Hematopoietic multipotent progenitor cell treated with erythropoietin and hydrocortisone succinate and interleukin-3 and kit ligand, for 6 days (in vitro differentiated cells): ENCODE results near the gene IL17RA.
"Not testable (repeated sequence)": the region's sequence is repeated elsewhere in the genome, so short reads cannot be mapped to it uniquely, and the experiment has no call there.

ENCODE experiments used
- DNase-seq: peaks from one replicate; pipeline ENCODE4 v3.0.0-alpha.2; 2015

The IL17RA gene

GRCh38 chr22:17130199-17130598 is 45.4 kb downstream of the IL17RA start:
- no peak for DNase-seq

DNA sequence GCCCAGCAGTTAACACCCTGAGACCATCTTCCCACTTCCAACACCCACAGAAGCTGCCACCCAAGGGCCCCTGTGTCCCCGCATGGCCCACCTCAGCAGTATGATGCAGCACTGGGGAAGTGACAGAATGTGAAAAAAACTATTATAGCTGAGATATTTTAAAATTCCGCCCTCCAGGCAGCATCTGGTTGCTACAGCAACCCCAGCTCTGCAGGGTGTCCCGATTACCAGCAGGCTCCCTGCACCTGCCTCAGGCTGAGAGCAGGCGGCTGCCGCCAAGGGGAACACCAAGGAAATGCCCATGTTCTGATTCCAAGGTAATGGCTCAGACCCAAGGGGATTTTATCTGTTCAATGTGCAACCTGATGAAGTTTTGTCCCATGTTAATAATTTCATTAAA is 46.9 kb downstream of the IL17RA start:
- no peak for DNase-seq

GRCh38 chr22:17132112-17132511 is 47.3 kb downstream of the IL17RA start:
- DNase-seq = no peak

DNA sequence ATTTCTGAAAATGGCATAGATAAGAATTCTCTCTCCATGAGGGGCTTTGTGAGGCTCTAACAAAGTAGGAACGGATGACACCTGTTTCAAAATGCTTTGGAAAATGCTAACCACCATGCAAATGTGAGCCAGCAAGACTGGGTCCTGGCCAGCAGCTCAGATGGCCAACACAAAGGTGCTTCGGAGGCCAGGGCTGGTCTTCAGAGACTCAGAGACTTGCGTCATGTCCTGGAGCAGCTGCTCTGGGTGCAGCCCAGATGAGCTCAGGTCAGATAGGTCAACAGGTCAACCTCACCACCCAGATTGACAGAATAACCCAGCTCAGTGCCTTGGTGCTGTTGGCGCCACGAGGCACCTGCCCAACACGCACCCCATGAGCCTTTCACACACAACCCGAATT is 48.3 kb downstream of the IL17RA start:
- DNase-seq = no peak

GRCh38 chr22:17135153-17135760 is 50.5 kb downstream of the IL17RA start:
- no peak for DNase-seq

GRCh38 chr22:17137170-17137569 is 52.4 kb downstream of the IL17RA start:
- DNase-seq = no peak

DNA sequence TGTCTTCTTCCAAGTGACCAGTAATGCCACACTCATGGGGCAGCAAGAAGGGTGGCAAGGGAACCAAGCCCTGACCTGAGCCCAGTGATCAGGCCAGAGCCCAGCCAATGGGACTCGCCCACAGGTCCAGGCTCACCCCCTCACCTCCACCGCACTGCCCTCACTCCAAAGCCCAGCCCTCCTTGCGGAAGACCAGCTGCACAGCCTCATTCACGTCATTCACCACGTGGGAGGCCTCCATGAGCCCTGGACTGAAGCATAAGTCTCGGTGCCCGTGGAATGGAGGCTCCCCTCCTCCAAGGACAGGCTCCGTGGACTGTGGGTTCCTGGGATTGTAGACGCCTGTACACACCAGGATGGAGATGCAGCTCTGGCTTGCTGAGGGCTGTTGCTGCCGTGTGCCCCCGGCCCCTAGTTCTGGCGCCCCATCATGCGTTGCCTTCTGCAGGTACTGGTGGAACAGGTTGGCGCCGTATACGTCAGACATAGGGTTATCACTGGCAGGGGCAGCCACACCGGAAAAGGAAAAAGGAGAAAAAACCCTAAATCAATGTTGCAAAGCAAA is 53.1 kb downstream of the IL17RA start:
- no peak for DNase-seq

- no peak for DNase-seq
Measured at GRCh38 chr22:17138513-17138912, 53.7 kb downstream of the IL17RA start.

DNA sequence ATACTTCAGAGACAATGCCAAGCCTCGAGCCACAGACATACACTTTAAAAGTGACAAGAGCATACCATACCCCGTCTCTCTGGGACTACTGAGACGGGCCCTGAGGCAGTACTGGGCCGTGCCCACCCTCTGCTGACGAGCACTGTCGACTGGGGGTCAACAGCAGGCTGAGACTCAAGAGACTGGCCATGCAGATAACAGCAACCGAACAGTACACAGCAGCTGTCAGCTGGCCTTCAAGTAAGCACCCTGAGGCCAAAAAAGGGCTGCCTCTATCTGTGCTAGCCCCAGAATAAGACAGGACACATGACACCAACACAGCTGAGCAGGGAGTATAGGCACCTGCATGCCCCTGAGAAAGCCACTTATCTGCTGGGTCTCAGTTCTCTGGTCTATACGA is 55.2 kb downstream of the IL17RA start:
- DNase-seq = no peak

DNA sequence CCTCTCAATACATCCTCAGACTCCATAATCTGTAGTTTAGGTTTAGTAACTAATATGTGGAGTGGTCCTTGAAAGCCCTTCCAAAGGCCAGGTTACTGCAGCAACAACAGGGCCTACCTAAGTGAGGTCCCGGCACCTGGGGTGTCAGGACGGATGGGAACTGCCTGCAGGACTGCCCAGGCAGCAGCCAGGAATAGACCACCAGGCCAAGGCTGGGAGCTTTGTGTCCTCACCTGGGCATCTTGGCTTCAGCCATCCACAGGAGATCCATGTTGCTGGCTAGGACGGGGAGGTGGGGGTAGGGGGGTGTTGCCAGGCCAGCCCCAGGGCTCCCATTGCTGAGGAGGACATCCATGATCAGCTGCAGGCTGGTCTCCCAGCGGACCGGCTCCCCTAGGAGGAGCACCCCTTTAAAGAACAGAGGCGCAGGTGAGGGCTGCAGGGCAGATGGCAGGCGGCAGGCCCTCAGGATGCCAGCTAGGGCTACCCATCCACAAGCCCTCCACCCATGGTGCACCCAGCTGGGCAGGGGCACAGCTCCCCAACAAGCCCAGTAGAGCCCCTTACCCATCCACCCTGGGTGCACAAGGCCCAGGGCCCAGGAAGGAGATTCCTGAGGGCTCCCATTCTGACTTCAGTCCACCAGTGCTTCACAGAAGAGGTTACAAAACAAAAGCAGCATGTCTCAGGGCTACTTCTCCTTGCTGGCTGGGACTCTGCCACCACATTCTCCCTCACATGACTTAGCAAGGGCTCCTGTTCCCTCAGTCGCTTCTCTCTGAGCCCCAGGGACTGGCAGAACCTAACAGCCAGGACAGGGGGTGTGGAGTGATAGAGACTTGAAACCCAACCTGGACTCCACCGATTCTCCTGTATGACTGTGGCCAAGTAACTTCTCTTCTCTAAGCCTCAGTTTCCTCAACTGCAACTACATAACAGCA is 56.3 kb downstream of the IL17RA start:
- DNase-seq = no peak

- DNase-seq = no peak
Measured at GRCh38 chr22:17143101-17143500, 58.3 kb downstream of the IL17RA start.

DNA sequence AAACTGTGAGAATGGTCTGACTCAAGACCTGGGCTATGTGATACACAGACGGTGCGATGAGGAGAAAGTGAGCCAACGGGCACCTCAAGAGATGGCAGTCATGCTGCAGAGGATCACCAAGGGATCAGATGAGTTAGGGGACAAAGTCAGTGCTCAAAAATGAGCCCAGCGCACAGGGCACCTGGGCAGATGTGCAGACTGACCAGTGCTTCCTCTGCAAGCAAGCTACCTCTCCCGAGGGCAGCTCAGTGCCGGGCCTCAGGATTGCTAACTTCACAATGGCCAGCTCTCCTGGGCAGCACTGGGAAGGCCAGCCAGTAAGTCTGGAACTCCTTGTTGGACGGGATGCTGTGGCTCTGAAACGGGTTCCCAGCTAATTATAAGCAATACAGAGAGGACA is 59.0 kb downstream of the IL17RA start:
- no peak for DNase-seq

DNA sequence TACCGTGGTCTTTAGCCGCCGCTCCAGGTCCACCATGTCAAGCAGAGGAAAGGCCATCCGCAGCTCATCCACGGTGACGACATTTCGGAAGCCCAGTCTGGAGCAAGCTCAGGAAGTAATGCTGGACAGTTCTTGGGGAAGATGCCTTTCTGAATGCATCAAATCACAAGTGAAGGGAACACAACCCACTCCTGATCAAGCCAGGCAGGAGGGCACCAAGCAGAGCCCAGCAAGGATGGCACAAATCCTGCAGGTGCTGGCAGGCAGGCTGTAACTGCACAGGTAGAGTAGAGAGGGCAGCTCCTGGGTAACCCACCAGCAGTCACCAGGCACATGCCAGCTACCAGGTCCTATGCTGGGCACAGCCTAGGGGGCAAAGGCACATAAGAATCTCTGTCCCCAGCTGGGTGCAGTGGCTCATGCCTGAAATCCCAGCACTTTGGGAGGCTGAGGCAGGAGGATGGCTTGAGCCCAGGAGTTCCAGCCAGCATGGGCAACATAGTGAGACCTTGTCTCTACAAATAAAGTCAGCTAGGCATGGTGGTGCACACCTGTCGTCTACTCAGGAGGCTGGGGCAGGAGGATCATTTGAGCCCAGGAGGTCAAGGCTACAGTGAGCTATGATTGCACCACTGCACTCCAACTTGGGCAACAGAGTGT is 60.4 kb downstream of the IL17RA start:
- no peak for DNase-seq

DNA sequence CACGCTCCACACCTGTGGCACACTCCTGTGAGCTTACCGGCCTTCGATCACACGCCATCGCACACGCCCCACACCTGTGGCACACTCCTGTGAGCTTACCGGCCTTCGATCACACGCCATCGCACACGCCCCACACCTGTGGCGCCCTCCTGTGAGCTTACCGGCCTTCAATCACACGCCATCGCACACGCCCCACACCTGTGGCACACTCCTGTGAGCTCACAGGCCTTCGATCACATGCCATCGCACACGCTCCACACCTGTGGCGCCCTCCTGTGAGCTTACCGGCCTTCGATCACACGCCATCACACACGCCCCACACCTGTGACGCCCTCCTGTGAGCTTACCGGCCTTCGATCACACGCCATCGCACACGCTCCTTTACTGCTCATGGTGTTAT is 62.7 kb downstream of the IL17RA start:
- not testable (repeated sequence) for DNase-seq

DNA sequence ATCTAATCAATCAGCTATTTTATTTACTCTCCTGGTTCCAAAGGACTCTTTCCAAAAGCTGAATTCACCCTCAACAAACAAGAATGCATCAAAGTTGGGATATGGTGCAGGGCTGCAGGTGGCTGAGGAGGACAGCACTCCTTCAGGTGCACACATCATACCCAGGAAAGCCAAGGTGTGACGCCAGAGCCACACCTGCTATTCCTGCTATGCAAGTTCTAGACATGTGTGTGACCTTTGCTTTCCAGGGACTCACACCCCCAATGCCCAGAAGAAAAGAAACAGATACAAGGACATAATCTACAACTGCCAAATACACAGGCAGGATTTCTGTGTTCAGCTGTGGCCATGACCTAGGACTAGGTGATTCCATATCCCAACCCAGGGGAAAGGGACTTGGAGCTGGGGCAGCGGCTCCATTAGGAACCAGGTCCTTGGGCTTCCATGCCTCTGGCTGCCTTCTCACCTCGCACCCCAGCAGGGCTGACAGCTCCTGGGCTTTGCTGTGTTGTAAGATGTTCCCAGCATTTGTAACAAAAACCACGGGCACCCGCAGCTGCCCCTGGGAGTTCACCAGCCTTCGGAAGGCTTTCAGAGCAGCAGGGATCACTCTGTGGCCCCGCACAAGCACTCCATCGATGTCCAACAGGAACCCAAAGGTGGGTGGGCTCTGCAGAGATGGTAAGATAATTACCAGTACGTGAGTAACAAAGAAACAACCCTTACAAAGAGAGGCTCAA is 64.4 kb downstream of the IL17RA start:
- DNase-seq = no peak

GRCh38 chr22:17152340-17152739 is 67.5 kb downstream of the IL17RA start:
- no peak for DNase-seq

- DNase-seq = no peak
Measured at GRCh38 chr22:17152971-17153370, 68.2 kb downstream of the IL17RA start.

DNA sequence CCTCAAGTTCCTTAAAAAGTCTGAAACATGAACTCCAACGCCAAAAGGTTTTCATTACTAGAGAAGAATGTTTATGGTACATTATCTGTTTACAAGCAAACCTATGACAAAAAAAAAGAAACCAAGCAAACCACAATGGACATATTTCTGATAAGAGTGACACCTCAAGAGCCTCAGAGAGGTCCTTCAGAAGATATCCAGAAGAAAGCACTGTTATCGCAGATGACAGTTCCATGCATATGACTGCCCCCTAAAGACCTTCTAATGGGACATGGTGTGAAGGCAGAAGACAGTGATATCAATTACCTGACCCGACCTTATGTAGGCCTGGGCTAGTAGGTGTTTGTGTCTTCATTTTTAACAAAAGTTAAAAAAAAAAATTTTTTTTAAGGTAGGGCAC is 71.1 kb downstream of the IL17RA start:
- peak; percentile 39 for DNase-seq

DNA sequence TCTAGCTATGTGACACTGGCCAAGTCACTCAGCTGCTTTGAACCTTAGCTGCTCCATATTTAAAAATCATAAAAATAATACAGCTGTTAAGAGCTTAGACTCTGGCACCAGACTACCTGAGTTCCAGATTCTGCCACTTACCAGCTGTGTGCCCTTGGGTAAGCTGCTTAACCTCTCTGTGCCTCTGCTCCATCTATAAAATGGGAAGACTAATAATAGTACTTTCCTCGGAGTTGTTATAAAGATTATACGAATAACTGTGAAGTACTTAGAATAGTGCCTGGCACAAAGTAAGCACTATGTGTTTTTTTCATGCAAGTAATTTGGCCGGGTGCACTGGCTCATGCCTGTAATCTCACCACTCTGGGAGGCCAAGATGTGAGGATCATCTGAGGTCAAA is 72.9 kb downstream of the IL17RA start:
- DNase-seq = no peak

DNA sequence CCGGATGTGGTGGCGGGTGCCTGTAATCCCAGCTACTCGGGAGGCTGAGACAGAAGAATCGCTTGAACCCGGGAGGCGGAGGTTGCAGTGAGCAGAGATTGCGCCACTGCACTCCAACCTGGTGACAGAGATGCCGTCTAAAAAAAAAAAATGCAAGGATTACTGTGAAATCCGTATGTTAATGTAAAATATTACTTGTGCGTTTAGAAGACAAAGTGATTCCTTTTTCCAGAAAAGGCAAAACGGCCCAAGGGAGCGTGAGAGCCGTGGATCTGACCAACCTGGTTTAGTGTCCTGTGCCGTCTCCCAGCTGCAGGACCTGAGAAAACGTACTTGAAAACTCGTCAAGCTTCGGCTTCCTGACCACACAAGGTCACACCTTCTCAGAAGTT is 73.4 kb downstream of the IL17RA start:
- DNase-seq = no peak

DNA sequence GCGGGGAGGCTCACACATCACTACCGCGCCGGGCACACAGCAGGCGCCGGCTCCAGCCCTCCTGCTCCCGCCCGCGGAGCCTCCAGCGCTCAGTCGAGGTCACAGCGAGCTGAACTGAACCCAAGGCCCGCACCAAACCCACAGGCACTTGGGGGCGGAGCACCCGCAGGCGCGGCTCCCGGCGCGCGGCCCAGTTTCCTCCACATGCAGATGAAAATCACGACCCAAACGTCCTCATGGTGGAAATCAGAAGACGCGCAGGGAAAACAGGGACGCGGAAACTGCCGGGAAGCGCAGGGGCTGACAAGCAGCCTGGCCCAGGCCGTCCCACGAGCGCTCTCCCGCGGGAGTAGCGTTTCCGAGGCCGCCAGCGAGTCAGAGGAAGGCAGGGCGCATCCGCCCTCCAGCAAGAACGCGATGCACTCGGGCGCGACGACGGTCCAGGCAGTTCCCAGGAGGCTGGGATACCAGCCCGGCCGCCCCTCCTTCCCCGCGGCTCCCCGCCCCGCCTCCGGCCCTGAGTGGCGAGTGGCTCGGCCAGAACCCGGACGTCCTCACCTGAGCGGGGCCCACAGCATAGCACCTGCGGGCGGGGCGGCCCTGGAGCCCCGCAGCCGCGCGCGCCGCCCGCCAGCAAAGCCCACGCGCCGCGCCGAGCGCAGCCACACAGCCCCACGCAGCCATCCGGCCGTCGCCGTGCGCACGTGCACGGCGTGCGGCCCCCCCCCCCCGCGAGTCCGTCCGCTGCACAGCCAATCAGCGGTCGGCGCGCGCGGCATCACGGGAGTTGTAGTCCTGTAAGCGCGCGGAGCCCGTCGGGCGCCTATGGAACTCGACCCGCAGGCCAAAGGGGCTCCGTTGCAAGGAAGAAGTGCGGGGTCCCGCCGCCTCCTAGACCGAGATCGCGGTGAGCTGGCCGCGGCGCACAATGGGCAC is 74.0 kb downstream of the IL17RA start, which contains the start of gene HDHD5:
Gene HDHD5 (minus strand): TSS at position 710 of the 936 bp plus-strand sequence. CDS start 26 bp downstream, at position 684.
- DNase-seq = peak; percentile 86
